HG03025 (cell line): ENCODE measurements around the gene CIROP.
"Not testable (repeated sequence)": the region's sequence is repeated elsewhere in the genome, so short reads cannot be mapped to it uniquely, and the experiment has no call there.

ENCODE experiments used
- ATAC-seq: cut with Tn5 transposase; IDR thresholded peaks from one replicate; pipeline ENCODE4 v1.9.1; 2021; ENCODE audit warnings: mild to moderate bottlenecking, moderate library complexity; ENCODE audit not compliant: unreplicated experiment, low FRiP score

The CIROP gene

DNA sequence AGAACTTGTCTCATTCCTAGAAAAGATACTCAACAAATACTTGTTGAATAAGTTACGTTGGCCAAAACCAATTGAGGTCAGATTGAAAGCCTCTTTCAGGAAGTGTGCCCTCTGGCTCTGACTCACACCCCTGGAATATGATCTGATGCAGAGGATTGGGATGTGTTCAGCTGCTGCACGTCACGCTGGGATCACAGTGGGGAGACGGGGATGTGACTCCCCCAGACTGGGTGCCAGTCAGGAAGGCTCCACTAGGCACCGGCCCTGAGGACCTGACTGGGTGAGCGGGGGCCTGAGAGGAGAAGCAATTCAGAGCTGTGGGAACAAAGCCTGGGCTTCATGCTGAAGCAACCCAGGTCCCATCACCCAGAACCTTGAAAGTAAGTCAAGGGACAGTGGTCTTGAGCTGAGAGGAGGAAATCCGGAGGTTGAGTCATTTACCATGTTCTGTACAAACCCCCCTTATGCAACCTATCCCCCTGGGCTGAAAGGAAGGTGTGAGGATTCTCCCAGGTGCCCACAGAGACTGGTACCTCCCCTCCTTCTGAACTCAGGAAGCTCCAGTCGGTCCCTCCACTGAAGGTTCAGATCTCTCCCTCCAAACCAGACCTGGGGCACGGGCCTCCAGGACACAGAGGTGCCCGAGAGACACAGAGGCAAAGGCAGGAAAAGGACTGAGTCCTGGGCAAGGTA lies 10.4 kb upstream of the CIROP start:
- no peak for ATAC-seq

DNA sequence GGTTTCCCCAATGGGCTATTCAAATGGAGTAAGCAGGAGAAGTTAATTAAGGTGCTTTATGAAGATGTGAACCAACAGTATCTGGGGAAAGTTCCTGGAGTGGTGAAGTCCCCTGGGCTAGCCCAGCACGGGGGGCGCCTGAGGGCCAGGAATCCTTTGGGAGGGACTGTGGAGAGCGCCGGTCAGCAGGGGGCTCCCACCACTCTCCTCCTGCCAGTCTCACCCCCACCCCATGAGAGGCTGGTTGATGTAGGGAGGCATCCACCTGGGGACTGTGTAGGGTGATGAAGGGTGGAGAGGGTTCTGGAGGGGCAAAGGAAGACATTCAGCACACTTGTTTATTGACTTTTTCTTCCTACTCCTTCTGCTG lies 9.9 kb upstream of the CIROP start:
- no peak for ATAC-seq

DNA sequence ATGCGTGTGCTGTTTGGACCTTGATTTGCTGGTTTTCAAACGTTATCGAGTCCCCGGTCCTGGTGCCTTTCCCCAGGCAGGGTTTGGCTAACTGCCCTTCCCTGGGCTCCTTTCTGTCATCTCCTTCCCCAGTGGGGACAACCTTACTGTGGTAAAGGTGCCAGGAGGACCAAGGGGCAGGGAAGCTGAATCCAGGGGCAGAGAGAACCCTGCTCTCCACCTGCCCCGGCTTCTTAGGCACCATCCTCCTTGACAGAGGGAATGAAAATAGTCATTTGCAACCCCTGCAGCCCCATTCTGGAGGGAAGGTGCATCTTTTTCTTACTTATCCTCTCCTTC lies 9.3 kb upstream of the CIROP start:
- no peak for ATAC-seq

DNA sequence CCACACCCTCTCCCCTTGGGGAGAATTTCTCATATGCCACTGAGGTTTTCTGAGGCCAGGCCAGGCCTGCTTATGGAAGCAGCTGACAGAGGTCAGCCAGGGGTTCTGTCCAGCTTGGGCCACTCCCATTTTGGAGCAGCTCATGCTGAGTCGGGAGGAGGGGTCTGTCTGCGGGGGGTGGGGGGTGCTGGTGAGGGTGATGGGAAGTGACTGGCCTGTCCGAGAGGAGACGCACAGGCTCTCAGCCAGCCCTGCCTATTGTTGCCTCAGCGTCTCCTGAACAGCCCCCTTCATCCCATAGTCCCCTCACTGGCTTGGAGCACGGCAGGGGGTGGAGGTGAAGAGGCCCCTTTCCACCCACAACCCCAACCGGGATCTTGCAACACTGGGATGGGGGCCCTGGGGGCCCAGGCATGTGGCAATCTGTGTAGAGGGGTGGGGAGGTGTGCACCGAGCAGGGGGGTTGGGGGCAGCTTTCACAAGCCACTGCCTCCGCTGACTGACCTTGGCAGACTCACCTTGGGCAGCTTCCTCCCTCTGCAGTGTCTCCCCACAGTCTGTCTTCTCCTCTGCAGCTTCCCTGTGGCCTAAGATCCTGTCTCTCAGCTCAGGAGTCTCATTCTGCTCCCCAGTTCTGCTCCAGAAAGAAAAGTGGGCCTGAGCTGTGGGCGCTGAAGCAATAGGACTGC lies 8.8 kb upstream of the CIROP start:
- ATAC-seq, result no peak

DNA sequence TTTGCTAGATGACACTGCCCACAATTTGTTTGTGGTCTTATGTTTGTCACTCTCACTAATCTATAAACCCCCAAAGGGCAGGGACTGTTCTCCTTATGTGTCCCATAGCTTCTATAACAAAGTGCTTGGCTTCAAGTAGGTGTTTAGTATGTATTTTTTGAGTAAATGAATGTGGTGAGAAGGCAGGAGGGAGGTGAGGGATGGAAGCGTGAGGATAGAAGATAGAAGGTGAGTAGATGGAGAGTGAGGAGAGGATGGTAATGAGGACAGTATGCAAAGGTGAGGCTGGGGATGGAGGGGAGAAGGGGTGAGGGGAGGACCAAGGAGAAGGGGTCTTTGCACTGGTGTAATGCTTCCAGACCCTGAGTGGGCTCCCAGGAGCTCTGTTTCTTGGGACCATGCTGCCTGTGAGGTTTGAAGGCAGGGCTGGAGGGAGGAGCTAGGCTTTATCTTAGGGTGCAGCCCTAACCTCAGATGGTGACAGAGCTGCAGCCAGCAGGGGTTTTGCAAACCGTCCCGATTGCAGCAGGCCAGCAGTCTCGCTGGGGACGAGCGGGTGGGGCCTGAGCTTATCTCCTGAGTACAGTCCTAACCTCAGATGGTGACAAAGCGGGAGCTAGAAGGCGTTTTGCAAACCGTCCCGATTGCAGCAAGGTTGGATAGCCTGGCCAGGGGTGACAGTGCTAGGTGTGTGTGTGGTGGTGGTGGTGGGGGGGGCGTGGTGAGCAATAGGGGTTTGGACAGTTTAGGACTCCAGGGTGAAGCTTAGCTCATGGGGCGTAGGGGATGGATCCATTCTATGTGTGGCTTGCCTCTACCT lies 7.8 kb upstream of the CIROP start:
- no peak for ATAC-seq

DNA sequence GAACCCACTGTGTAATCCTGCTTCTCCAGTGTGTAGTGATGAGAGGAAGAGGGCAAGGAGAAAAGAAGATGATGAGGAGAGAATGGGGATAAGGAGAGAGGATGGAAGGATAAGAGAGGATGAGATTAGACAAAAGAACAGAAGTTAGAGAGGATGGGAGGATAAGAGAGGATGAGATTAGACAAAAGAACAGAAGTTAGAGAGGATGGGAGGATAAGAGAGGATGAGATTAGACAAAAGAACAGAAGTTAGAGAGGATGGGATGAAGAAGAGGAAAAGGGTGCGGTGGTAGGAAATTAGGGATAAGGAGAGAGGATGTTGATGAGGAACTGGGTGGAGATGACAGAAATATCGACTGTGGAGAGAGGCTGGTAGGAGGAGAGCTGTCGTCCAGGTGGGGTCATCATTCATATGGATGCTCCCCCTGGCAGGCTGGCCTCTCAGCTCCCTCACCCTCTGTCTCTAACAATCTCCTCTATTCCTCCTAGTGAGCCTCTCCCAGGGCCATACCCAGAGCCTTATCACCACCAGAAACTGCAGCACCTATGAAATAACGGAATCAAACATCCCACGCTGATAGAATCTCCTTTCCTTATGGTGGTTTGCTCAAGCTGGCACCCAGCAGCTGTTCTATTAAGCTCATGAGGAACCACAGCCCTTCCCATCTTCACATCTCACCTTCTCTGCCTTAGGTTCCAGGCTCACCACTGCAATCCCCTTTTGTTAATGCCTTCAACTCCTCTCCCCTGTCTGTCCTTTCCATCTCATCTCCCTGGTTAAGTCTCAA lies 6.0 kb upstream of the CIROP start:
- no peak for ATAC-seq

DNA sequence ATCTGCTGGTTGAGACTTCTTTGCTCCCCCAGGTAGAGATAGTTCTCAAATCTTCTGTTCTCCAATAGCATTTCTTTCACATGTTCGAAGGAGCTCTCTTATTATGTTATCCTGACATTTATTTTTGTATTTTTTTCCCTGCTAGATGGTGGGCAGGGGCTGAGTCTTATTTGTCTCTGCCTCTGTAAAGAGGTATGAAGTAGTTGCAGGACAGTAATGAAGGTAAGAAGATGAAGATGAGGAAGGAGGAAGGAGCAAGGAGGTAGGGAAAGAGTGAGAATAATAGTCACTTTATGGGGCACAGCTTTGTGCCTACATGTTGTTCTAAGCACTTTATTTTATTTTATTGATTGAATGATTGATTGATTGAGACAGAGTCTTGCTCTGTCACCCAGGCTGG lies 5.0 kb upstream of the CIROP start:
- ATAC-seq, result no peak

DNA sequence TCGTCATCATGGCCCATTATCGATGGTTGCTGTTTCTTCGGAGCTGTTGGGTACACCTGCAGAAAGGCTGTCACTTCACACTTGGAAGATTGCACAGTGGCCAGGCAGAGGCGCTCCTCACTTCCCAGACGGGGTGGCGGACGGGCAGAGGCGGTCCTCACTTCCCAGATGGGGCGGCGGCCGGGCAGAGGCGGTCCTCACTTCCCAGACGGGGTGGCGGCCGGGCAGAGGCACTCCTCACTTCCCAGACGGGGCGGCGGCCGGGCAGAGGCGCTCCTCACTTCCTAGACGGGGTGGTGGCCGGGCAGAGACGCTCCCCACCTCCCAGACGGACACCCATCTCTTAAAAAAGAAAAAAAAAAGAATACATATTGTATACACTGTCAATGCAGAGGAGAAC lies 3.4 kb upstream of the CIROP start:
- ATAC-seq, result not testable (repeated sequence)

DNA sequence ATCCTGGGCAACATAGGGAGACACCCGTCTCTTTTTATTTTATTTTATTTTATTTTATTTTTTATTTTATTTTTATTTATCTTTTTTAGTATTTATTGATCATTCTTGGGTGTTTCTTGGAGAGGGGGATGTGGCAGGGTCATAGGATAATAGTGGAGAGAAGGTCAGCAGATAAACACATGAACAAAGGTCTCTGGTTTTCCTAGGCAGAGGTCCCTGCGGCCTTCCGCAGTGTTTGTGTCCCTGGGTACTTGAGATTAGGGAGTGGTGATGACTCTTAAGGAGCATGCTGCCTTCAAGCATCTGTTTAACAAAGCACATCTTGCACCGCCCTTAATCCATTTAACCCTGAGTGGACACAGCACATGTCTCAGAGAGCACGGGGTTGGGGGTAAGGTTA lies 2.8 kb upstream of the CIROP start:
- ATAC-seq, result not testable (repeated sequence)

DNA sequence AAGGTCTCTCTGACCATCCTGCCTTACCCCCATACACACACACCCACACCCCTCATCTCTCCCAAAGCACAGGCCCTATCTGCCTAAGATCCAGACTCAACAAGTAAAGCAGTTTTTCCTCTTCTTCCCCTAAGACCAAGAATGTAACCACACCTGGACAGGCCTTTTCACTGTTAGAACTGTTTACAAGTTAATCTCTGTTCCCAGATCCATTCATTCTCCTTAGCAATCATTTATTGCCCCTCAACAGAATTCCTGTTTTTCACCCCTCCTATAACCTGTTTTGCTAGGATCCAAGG lies 1.9 kb upstream of the CIROP start:
- no peak for ATAC-seq

DNA sequence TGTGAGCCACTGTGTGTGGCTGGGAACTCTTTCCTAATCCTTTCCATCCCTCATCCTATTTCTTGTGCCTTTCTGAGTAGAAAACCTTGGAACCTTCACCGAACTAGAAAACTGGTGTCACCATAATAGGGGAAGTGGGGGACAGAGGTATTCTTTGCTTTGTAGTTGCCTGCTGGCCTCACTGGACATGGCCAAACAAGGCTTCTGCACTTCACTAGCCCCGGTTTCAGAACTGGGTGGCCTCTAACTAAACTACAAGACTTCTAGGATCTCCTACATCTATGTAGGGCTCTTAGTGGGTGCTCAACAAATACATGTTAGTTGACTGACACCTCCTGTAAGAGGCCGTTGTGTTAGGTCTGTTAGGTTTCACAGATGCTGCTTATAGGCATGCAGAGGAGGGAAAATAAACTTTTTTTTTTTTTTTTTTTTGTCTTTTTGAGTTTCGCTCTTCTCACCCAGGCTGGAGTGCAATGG lies 597 bp upstream of the CIROP start:
- ATAC-seq, result no peak

DNA sequence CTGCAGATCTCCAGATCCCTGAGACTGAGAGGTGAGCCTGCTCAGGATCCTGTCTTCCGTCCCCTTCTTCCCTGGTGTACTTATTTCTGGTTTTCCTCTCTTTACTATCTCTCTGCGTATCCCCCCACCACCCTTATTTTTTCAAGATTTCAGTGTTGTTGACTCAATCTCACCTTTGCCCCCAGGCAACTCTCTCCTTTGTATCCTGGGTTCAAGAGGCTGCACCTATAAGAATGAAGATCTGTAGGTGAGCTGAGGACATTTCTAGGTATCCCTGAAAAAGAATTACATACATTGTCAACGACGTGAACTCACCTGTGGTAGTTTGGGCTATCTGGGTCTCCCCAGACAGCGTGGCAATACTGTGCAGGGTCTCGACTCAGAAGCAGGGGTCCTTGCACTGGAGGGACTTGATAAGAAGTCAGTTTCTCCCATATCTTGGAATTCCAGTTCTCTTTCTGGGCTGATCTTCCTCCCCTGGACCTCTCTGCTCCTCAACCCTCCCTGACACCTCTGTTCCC lies 659 bp downstream of the CIROP start:
- ATAC-seq, result no peak

DNA sequence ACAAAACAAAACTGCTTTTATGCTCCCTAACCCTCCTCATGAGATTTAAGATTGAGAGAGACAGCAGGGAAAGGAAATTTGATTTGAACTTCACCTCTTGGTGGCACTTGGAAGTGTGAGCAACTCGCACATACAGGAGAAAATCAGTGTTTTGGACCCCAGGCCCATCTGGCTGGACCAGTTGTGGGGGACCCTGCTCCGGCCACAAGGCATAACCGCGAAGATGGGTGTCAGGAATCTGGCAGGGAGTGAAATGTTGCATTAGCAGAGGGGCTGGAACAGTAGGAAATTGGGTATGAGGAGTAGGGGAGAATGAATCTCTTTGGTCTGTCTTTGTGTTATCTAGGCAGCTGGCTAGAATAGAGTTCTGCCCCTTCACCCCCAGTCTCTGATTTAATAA lies 1.2 kb downstream of the CIROP start:
- no peak for ATAC-seq

DNA sequence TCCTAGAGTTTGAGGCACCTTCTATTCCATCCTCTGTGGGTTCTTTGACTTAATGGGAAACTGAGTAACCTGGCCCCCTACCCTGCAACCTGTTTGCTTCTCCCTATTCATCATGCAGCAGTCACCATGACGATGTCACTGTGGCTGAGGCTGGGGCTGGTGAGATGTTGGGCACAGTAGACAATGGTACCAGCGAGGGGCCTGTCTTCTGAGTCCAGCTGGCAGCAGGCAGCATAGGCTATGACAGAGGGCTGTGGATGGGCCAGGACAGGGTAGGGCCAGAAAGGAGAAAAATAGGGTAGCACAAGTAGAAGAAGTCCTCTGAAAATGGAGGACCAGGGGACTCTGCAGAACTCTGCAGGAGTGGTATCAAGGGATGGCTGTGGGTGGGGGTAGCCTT lies 2.0 kb downstream of the CIROP start:
- ATAC-seq, result no peak

DNA sequence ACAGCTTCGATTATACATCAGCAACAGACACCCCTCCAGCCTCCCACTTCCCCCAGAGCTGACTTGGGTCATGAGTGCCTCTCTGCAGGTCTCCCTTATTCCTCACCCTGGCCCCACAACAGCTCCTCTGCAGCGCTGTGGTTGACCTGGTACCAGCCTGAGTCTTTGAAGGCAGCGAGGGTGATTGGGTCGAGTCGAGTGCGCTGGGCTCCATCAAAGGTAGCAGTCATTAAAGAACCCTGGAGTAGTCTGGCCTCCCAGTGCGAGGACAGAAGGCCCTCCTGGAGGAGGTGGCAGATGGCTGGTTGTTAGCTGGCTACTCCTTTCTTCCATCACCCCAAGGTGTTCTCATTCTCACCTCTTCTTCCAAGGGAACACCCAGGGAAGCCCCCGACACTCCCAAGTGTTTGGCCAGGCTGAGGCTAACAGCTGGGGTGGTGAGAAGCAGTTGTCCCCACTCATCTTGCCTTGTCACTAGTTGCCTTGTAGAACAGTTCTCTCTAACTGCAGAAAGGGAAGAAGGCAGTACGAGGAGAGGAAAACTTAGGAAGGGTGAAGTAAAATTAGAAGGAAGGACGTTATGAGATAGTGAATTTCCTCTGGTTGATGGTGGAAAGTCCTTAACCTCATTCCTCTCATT lies 2.7 kb downstream of the CIROP start:
- ATAC-seq, result no peak

DNA sequence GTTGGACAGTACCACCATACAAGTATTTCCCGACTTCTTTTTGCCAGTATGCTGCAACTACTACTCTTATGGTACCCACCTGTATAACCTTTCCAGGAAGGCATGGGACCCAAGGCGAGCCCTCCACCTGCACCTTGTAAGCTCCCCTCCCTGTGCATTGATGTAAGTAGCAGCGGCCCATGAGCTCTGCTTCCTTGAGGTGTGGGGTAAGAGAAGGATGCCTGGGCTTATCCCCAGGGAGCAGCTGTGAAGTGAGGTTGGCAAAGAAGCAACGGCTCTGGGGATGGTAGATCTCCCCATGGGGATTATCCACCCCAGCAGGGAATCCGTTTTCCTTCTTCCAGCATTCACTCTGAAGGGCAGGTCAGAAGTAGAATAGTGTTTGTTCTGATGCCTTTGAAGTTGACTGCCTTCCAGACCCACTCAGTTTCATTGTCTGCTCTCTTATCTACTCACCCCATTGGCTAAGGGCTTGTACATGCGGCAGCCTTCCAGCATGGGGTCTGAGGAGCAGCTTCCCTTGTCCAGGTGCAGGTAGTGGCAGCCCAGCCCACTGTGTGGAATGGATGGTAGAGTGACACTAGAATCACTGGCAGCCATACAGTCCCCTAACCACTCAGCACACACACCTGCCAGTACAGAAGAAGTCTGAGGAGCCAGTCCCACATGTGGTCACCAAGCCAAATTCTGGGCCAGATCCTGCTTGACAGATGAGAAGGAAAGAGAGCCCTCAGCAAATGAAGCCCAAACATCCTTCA lies 3.4 kb downstream of the CIROP start:
- ATAC-seq, result no peak

DNA sequence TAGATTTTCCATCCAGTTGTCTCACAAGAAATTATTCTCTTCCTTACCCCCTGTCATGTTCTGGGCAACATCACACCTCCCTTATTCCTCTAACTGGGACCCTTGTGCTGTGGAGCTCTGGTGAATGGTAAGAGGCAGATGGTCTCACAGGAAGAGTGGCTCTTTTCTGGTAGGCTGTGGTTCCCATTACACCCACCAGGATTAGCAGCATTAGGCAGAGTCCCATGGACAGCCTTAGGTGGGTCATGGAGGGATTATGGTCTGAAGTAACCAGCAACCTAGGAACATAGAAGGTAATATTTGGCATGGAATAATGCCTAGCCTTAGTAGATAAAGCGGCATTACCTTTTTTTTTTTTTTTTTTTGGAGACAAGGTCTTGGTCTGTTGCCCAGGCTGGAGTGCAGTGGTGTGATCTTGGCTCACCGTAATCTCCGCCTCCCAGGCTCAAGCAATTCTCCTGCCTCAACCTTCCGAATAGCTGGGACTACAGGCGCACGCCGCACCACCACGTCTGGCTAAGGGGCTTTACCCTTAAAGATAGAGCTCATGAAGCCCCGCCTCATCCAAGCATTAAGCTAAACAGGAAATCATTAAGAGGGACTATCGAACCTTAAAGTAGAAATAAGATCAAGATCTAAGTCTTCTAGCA lies 5.5 kb downstream of the CIROP start:
- ATAC-seq, result no peak

DNA sequence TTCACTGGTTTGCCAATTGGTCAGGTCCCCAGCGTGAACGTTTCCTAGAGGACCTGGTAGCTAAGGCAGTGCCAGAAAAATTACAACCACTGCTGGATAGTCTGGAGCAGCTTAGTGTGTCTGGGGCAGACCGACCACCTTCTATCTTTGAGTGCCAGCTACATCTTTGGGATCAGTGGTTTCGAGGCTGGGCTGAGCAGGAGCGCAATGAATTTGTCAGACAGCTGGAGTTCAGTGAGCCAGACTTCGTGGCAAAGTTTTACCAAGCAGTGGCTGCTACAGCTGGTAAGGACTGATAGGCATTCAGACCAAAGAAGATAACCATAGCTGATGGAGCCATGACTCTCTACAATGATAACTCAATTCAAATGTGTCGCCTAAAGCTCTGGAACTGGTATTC lies 7.0 kb downstream of the CIROP start:
- no peak for ATAC-seq
